Activated naive CD4-positive, alpha-beta T cell treated with Interleukin-2 at 50 U/mL for 16 hours (primary cell): ENCODE data around the gene BRIP1.
A peak's percentile ranks its signal among the peaks of the same experiment; 100 is the strongest.
"Not testable (repeated sequence)": the region's sequence is repeated elsewhere in the genome, so short reads cannot be mapped to it uniquely, and the experiment has no call there.

Experiments
- DNase-seq: peaks from one replicate; pipeline ENCODE4 v3.0.0-alpha.2; 2020

BRIP1 gene

GRCh38 chr17:61862105-61862574, 1.2 kb downstream of the BRIP1 start:
- DNase-seq: no peak

DNA sequence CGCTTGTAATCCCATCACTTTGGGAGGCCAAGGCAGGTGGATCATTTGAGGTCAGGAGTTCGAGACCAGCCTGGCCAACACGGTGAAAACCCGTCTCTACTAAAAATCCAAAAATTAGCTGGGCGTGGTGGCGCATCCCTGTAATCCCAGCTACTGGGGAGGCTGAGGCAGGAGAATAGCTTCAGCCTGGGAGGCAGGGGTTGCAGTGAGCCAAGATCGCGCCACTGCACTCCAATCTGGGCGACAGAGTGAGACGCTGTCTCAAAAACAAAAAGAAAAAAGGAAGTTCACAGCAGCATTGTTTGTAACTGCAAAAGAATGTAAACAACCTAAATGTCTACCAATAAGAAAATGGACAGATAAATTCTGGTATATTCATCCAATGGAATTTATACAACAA, 2.9 kb downstream of the BRIP1 start:
- DNase-seq: not testable (repeated sequence)

- no peak for DNase-seq
These were observed 7.3 kb downstream of the BRIP1 start for GRCh38 chr17:61856035-61856434.

- no peak for DNase-seq
These were observed 10.5 kb downstream of the BRIP1 start for GRCh38 chr17:61852857-61853256.

DNA sequence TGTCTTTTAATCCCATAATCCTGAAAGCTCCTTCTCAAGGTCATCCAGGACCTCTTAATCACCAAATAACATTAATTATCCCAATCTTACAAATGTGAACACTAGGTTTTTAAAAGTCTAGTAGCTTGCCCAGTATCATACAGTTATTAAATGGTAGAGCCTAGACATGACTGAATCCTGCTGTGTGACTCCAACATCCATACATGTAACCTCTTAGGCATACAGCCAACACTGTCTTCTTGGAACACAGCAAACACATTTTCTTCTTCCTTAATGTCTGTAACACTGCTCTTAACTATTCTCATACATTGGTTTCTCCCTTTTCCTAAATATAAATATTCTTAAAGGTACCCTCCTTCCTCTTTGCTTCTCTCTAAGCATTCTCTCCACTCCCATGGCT, 13.7 kb downstream of the BRIP1 start:
- DNase-seq: no peak

GRCh38 chr17:61848896-61849295, 14.4 kb downstream of the BRIP1 start:
- no peak for DNase-seq

- DNase-seq: no peak
These were observed 15.1 kb downstream of the BRIP1 start for GRCh38 chr17:61848247-61848646.

DNA sequence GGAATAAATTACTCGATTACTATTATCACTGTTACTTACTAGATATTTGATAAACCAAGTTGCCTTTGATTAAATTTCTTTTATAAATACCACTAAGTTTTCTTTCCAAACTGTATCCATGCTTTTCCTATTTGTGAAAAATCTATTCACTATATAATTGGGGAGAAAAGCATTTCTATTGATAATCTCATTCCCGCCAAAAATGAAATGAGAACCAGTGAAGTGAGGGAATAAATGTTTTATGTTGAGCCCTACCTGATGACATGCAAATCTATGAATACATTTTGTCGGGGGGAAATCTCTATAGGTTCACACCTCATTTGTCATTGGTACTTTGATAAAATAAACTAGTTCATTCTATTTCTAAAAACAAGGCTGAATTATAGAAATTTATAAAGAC, 15.7 kb downstream of the BRIP1 start:
- DNase-seq: no peak

DNA sequence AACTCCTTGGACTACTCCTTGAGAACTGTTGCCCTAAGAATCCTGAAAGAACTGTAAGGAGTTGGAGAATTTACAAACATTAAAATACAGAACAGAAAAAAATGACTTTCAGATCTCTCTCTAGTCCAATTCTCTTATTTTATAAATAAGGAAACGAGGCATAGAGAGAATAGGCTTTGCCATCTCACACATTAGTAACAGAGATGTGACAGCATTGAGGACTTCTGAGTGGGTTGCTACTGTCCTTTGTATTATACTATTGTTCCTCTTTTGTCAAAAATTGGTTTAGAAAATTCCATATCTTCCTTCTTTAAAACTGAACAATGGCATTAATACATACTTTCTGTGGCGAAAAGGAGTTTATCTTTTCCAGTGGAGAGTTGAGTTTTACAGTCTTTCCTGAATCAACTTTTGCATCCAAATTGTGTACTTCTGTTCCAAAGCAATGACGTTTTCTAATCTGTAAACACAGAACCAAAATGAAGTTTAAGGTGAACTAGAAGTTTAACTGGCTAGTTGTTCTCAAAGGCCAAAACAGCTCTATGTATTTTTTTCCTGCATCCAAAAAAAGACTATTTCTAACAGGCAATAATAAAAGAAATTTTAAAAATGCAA, 16.5 kb downstream of the BRIP1 start:
- no peak for DNase-seq

DNA sequence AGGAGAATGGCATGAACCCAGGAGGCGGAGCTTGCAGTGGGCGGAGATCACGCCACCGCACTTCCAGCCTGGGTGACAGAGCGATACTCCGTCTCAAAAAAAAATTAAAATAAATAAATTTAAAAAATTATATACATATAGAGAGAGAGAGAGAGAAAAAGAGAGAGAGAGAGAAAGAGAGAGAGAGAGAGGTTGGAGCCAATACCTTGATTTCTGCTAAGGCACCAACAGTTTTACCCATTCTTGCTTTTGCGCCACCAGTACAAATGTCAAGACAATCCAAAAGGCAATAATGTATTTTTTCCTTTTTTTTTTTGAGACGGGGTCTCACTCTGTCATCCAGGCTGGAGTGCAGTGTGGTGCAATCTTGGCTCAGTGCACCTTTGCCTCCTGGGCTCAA, 17.2 kb downstream of the BRIP1 start:
- no peak for DNase-seq

GRCh38 chr17:61843435-61843834, 19.9 kb downstream of the BRIP1 start:
- DNase-seq: no peak

GRCh38 chr17:61842899-61843298, 20.4 kb downstream of the BRIP1 start:
- no peak for DNase-seq

DNA sequence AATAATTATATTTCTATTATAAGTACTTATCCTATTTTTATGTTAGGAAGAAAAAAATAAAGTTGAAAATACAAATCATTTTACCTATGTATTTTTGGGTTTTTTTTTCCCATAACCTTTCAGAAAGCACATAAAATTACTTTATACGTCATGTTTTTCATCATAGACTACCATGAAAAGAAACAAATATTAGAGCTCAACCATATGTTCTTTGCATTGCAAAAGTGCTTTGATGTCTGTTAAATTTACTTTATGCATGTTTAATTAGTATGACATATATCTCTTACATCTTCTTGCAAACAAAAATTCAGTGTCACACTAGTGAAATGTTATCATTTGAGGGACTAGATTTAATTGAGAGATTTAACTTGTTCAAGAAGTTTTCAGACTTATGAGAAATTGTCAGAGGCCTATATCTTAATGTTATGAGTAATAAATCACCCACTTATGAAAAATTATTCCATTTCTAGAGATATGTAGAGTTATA, 24.0 kb downstream of the BRIP1 start:
- DNase-seq: no peak

DNA sequence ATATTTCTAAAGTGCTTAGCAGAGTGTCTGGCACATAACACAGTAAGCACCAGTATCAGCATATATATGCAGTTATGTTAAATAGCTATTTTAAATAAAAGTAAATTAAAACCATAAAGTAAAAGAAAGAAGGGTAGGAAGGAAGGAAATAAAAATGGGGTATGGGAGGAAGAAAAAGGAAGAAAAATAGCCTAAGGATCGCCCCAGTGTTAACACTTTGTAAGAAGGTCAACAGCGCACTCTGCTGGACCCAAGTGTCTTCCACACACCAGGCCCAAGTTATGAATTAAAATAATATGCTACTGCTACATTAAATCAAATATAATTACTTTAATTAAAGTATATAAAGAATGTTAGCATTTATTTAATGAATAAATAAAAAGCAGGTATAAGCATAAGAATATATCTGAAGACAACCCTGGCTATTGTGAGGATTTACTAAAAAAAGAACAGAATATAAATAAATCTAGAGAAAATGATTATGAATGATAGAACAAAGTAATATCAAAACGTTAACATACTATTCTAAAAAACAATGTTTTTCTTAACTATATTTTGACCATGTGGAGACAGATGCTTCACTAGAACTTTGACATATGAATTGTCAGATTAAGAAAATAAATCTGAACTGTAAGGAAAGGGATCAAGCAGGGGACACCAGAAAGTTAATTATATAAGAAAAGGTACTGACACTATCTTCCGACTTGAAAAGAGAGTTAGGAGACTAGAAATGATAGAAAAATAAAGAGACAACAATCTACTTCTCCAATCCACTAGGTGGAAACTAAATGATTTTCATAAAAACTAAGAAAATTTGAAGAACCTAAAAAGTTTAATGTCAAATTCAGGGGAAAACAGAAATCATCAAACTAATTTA, 25.9 kb downstream of the BRIP1 start:
- DNase-seq: peak; percentile 57

- DNase-seq: no peak
These were observed 26.8 kb downstream of the BRIP1 start for GRCh38 chr17:61836266-61837174.

DNA sequence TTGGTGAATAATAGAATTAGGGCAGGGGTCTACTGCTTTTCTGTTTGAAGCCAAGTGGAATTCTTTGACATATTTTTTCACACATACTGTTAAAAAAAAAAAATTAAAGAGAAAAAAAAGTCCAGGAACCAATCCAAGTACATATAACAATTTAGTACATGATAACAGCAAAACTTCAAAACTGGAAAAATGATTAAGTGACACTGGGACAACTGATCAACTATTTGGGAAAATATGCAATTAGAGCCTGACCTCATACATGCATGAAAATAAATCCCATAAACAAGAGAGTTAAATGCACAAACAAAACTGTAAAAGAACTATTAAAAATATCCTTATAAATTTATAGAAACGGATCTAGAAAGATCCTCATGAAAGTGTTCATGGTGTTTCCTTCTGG, 27.7 kb downstream of the BRIP1 start:
- no peak for DNase-seq

GRCh38 chr17:61834610-61835009, 28.7 kb downstream of the BRIP1 start:
- DNase-seq: no peak

DNA sequence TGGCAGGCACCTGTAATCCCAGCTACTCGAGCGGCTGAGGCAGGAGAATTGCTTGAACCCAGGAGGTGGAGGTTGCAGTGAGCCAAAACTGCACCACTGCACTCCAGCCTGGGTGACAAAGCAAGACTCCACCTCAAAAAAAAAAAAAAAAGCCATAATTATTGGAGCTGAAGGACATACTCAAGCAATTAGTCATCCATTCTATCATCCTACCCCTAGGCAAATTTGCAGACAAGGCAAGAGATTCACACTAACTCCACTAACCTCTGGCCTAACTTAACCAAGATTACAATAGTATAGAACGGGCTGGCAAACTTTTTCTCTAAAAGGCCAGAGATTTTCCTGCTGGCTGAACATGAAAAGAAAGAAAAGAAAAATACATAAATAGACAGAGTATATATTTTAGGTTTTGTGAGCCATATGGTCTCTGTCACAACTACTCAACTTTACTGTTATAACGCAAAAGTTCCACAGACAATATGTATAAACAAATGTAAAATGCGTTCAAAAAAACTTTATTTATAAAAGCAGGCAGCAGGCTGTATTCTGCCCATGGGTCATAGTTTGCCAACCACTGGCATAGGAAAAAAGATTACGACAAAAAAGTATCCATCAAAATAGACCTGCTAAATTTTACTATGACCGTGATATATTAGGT, 29.7 kb downstream of the BRIP1 start:
- no peak for DNase-seq

DNA sequence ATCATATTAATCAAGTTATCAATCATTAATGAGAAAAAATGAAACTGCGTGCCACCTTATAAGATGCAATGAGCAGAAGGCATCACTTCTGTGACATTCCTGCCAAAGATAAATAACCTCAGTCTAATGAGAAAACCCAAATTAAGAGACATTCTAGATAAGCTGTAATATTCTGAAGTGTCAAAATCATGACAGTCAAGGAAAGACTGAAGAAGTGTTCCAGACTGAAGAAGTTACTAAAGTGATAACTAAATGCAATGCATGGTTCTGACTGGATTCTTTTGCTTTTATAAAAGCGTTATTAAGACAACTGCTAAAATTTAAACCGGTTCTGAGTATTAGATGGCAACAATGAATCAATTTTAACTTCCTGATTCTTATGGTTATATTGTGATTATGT, 30.9 kb downstream of the BRIP1 start:
- no peak for DNase-seq

GRCh38 chr17:61831099-61831498, 32.2 kb downstream of the BRIP1 start:
- DNase-seq: no peak

- no peak for DNase-seq
These were observed 34.6 kb downstream of the BRIP1 start for GRCh38 chr17:61828694-61829093.

DNA sequence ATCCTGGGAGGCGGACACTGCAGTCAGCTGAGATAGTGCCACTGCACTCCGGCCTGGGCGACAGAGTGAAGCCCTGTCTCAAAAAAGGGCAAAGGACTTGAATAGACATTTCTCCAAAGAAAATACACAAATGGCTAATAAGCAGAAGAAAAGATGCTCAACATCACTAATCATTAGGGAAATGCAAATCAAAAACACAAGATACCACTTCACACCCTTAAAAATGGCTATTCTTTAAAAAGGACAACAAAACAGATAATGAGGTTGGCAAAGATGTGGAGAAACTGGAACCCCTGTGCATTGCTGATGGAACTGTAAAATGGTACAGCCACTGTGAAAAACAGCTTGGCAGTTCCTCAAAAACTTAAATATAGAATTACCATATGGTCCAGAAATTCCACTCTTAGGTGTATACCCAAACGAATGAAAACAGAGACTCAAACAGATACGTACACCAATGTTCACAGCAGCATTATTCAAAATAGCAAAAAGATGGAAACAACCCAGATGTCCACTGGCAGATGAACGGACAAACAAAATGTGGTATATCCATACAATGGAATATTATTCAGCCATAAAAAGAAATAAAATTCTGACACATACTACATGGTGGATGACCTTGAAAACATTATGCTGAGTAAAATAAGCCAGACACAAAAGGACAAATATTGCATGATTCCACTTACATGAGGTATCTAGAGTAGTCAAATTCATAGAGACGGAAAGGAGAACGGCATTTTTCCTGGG, 35.5 kb downstream of the BRIP1 start:
- DNase-seq: no peak
